GM19043 (cell line): ENCODE measurements around the gene TRPV5.
A peak's percentile ranks its signal among the peaks of the same experiment; 100 is the strongest.

Experiments used
- ATAC-seq: cut with Tn5 transposase; IDR thresholded peaks from one replicate; pipeline ENCODE4 v1.9.1; 2021; ENCODE audit warnings: low read depth; ENCODE audit not compliant: unreplicated experiment

TRPV5 gene

GRCh38 chr7:142873281-142873784, 60.2 kb downstream of the TRPV5 start:
- peak; percentile 75 for ATAC-seq

- ATAC-seq, result no peak
Observed at GRCh38 chr7:142872106-142872675, 61.4 kb downstream of the TRPV5 start.

- no peak for ATAC-seq
Observed at GRCh38 chr7:142871260-142872105, 62.1 kb downstream of the TRPV5 start.

- ATAC-seq, result no peak
Observed at GRCh38 chr7:142870566-142871259, 62.8 kb downstream of the TRPV5 start.

- no peak for ATAC-seq
Observed at GRCh38 chr7:142870147-142870559, 63.4 kb downstream of the TRPV5 start.

- ATAC-seq, result no peak
Observed at GRCh38 chr7:142869434-142869833, 64.1 kb downstream of the TRPV5 start.

- no peak for ATAC-seq
Observed at GRCh38 chr7:142868986-142869415, 64.5 kb downstream of the TRPV5 start.

GRCh38 chr7:142868188-142868985, 65.2 kb downstream of the TRPV5 start:
- no peak for ATAC-seq

- ATAC-seq, result no peak
Observed at GRCh38 chr7:142867398-142868187, 66.0 kb downstream of the TRPV5 start.

GRCh38 chr7:142867097-142867378, 66.5 kb downstream of the TRPV5 start:
- ATAC-seq, result no peak

- no peak for ATAC-seq
Observed at GRCh38 chr7:142866361-142867096, 67.0 kb downstream of the TRPV5 start.

- ATAC-seq, result no peak
Observed at GRCh38 chr7:142865766-142866165, 67.8 kb downstream of the TRPV5 start.

GRCh38 chr7:142864980-142865747, 68.4 kb downstream of the TRPV5 start:
- ATAC-seq, result no peak

GRCh38 chr7:142863891-142864685, 69.5 kb downstream of the TRPV5 start:
- no peak for ATAC-seq

- ATAC-seq, result no peak
Observed at GRCh38 chr7:142862786-142863400, 70.7 kb downstream of the TRPV5 start.

- no peak for ATAC-seq
Observed at GRCh38 chr7:142862351-142862750, 71.2 kb downstream of the TRPV5 start.

GRCh38 chr7:142860968-142861367, 72.6 kb downstream of the TRPV5 start:
- no peak for ATAC-seq
